GM19468 (cell line): ENCODE measurements around the gene PPIC.
"Not testable (repeated sequence)": the region's sequence is repeated elsewhere in the genome, so short reads cannot be mapped to it uniquely, and the experiment has no call there.

Source experiments
- ATAC-seq: cut with Tn5 transposase; IDR thresholded peaks from one replicate; pipeline ENCODE4 v1.9.1; 2021; ENCODE audit warnings: mild to moderate bottlenecking, moderate library complexity, moderate number of reproducible peaks; ENCODE audit not compliant: unreplicated experiment; ENCODE audit errors: extremely low read depth

The PPIC gene

DNA sequence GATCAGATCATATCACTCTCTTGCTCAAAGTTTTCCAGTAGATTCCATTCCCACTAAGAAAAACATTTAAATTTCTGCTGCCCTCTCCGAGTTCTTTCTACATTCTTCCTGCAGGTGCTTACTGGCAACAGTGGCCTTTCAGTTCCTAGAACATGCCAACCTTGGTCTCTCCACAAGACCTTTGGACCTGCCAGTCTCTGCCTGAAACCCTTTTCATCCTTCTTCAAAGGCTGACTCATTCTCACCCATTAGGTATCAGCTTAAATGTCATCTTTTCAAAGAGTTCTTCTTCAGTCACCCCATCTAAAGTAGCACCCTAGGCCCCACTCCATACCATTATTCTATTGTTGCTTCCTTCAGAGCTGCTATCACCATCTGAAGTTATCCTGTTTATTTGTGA, 21.8 kb downstream of the PPIC start:
- ATAC-seq: no peak

DNA sequence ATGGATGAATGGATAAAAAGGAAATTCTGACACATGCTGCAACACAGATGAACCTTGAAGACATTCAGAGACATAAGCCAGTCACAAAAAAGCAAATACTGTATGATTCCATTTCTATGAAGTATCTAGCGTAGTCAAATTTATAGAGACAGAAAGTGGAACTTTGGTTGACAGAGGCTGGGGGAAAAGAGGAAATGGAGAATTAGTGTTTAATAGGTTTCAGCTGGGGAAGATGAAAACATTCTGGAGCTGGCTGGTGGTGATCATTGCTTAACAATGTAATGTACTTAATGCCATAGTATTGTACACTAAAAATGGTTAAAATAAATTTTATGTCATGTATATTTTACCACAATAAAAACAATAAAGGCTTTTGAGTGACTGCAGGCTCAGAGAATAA, 24.2 kb downstream of the PPIC start:
- ATAC-seq: no peak

DNA sequence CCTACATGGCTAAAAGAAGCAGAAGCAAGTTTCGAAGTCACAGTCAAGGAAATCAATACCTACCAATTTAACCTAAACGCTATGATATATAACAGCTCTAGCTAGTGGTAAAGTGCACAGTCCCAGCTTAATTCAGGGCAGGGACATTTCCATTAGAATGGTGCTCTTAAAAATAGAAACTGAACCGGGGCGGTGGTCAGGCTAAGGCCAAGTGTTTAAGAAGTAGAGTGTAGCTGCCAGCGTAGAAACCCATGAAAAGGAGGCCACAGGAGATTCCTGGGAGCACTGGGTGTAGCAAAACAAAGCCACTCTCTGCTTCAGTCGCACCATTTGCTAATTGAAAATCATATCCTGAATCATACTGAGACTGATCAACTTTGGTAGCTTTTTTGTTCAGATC, 28.8 kb downstream of the PPIC start:
- no peak for ATAC-seq

DNA sequence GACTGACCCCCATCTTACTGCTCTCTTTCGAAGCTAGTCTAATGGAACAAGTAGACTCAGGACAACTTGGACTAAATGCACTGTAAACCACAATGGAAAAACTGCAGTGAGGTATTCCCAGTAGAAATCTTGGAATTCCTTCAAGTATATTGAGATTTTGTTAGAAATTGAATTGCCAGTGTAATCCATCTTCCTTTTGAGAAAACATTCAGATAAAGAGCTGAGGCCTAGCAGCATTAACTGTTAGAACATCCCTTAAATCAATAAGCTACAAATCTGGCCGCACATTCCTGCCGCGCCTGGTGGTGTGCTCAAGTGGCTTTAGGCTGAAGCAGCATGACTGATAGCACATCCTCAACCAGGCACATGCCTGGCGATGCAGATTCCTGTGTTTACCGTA, 29.3 kb downstream of the PPIC start:
- ATAC-seq: no peak

DNA sequence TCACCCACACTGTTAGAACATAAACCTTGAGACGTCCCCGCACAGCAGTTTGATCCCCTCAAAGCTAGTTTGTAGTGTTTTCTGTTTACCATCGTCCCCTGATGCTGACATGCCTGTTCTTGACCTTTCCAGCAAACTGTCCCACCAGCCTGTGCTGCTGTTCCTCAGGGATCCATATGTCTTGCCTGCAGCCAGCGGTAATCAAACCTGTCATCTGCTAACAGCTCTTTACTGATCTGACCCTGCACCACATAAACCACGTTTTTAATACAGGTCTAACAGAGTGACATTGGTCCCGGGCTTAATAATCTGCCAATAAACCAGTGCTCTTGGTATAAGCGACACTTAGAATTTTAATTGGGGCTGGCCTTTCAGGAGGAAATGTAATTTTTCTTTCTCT, 34.7 kb downstream of the PPIC start:
- no peak for ATAC-seq

DNA sequence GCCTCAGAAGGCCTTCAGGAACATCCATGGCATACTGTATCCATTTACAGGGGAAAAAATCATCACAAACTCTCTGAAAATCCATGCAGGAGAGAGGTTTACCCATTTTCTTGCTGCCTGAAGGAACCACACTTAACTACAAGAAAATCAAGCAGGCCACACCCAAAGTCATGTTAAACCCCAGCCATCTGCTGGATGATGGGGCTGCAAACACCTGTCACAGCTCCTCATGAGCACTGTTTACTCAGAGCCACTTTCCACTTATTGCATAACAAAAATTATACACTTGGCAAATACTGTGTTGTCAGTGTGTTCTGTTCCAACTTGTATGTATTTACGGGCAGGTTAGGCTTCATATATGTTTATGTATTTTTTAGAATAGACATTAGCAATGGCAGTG, 35.8 kb downstream of the PPIC start:
- ATAC-seq: no peak

DNA sequence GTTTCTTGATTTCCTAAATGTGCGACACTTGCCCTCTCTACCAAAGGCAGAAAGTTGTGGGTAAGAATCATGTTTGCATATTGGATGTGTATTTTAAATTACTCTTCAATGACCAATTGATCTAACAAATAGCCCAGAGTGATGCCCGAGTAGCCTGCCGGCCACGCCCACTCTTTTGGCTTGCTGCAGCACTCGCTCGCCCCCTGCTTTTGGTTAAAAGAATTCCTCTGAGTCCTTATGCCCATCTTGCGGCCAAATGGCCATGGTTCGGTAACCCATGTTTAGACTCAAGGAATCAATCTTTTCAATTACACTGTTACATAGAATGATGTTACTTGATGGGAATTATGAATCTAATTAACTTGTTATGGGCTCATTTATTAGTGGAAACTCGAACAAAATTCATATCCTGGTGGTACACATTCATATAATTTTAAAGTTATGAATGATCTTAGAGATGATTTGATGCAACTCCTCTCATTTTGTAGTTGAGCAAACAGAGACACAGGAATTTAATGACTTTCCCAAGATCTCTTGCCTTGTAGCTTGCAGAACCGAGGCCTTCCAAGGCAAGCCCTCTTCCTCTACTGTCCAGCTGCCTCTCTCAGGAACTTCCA, 36.5 kb downstream of the PPIC start:
- ATAC-seq: peak; percentile 79

DNA sequence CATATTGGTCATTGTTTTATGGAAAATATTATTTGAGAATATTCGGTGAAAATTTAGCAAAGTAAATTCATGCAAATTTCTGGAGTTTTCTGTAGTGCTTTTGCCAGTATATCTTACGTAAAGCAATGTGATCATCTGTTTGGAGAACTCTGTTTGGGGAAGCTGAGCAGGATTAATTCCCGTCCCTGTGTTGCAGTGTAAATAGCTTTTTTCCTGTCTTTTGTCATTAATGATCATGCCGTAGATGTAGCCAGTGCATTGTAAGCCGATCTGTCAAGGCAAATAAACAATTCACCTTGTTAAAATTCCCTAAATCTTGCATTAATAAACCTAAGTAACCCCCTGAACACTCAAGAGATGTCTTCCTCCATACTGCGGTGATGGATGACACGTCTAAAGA, 39.2 kb downstream of the PPIC start:
- no peak for ATAC-seq

DNA sequence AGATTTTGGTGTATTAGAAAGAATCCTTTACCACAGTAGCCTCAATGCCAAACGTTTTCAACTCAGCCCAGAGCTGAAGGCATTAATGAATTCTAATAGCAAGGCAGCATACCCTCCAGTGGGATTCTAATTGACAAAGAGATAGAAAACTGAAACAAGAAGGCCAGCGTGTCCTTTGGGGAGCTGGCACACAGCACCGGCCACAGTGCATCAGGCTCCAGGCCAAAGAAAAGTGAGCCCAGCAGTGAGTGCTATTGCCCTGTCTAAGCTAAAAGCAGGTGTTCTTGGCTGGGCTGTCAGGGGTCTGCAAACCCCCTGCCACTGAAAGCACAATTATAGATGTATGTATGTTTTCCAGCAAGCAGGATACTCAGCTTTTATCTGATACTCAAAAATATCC, 40.4 kb downstream of the PPIC start:
- no peak for ATAC-seq

DNA sequence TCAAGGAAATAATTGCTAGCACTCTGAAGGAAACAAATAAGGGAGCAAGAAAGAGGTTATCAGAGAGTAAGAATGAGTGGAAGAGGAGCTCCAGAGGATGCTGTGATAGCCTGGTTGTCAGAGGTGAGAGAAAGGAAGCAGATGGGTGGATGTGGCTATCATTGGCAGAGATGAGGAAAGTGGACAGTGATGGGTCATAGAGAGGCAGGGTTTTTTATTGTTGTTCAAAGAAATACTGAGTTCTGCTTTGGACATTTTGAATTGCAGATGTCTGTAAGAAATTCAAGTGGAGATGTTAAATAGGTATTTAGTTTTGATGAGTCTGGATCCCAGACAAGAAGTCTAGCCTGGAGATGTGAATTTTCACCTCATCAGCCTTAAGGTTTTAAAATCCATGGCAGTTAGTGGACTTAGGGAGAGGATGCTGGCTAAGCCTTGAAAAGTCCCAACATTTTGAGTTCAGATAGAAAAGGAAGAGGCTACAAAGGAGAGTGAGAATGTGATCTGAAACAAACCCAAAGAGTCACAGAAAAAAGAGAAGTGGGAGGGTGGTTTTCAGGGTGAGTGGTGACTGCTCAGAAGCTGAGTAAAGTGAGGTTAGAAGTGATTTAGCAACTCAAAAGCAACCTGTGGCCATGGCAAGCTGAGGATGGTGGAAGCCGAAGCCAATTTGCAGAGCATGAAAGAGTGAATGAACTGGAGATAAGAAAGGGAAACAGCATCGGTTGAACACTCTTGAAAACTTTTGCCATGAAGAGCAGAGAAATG, 50.4 kb downstream of the PPIC start:
- ATAC-seq: peak; percentile 87

DNA sequence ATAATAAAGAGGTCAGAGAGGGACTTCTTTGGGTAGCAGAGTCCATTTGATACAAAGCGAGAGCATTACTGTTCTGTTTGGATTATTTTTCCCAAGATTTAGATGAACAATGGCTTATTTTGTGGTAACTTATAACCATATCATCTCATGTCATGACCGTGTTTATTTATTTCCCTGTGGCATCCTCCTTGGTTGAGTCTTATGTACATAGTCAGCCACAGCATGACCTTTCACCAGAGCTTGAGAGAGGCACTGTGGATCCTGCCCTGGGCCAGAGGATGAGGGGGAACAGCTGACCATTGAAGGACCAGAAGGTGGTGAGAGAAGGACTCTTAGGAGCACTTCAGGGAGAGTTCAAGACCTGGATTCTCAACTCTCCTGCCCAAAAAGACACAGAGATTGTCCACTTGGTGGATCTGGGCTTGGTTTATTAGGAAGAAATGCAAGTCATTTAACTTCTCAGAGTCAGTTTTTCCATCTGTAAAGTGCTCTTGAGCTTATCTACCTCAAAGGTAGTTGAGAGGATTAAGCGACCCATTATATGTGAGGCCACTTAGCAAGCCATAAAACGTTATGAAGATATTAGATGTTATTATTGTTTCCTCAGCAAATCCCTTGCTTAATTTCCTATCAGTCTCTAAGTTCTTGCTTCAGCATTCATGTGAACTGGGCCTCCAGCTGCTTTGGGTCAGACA, 51.4 kb downstream of the PPIC start:
- no peak for ATAC-seq

DNA sequence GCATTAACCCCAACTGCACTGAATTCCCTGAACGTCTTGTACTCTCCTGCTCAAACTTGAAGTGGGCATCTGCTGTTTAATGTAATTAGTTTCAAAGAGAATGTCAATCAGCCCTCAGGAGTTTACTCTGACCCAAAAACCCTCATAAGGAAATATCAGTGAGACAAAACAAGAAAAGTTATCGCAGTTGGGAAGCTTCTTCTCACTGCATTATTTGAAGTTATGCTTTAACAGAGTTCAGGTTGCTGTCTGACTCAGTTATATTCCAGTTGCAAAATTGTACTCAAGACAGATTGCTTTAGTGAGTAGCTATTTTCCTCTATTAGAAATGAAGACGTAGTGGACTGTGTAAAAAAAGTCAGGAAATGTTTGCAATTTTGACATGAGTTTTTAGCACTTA, 52.1 kb downstream of the PPIC start:
- ATAC-seq: no peak

DNA sequence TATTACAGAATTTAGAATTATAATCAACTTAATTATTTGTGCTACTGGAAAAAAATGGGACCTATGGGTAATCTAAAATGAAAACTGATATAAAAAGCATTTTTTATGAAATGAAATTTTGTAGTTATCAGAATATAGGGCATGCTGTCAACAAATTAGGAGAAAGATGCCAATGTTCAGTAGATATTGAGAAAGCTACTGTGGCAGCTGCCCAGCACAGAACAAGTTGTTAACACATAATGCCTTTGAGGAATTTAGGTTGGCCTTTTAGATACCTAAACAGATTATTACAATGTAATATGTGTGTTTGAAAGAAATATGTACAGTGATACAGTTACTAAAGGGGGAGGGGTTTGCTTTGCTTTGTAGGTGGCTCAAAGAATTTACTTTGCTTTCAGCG, 54.1 kb downstream of the PPIC start:
- no peak for ATAC-seq

DNA sequence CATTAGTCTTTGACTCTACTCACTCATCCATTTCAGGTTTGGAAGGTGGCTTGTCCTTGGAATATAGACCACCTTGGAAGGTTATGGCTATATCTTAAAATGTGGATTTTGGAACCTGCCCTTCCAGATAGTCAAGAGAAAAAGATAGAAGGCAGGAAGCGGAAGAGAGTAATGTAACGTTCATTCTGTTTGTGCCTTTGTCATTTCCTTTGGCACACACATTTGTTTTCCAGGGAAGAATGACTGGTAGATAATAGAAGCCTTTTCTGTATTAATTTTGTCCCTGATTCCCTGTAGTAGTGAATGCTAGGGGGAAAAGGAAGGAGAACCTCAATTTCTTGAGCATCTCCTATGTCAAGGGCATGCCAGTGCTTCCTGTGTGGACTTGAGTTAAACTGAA, 54.7 kb downstream of the PPIC start:
- no peak for ATAC-seq

DNA sequence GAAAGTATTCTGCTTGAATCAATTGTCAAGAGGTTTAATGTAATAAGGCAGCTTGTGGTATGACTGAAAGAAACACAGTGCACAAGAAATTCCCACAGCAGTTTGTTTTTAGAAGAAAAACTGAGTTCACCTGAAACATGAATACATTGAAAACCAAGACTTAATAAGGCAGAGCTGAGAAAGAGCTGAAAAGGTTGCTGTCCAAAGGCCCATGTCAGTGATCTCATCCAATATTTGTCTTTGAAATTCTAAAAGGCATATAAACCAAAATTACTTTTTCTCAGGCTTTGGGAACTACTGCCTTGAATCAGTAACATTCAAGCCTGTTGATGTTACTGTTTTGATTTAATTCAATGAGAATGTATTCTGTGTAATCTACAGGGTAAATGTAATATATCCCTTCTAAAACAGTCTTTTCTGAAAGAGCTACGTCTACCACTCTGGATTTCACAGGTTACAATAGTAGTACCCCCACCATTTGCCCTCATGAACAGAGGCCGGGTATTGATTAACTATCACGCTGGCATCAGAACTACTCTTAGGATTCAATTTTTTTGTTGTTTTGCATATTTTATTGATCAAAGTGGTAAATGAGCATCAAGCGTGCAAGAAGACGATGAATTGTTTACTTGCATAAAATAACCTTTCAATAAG, 57.8 kb downstream of the PPIC start:
- ATAC-seq: no peak

DNA sequence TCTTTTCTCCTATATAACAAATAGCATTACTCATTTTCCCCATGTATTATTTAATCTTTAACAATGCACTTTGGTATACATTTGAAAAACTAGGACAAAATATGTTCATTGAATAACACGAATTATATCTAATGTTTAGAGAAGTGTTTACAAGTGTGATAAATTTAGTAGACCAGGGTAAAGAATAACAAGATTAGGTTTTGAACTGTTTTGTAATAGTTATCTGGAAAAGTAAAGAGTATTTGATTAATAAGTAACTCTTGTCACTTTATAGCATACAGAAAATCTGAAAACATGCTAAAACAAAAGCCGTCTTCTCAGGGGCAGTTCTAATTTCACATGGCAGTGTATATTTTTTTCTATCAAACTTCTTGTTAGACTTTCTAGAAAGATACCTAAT, 58.5 kb downstream of the PPIC start:
- no peak for ATAC-seq

DNA sequence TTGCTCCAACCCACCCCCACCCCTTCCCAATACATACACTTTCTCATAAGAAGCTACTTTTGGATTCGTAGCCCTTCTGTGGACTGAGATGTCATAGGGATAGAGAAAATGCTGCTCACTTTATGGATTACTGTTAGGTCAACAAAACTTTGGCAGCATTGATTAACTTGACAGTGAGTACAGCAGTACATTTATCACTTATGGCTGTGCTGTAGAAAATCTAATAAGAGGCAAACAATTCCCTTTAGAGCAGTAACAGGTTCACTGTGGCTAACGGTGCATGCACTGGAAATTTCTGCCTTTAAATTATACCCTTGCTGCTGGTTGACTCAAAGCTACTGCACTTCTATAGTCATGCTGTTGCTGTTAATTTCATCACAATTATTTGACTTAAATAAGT, 59.2 kb downstream of the PPIC start:
- ATAC-seq: no peak

DNA sequence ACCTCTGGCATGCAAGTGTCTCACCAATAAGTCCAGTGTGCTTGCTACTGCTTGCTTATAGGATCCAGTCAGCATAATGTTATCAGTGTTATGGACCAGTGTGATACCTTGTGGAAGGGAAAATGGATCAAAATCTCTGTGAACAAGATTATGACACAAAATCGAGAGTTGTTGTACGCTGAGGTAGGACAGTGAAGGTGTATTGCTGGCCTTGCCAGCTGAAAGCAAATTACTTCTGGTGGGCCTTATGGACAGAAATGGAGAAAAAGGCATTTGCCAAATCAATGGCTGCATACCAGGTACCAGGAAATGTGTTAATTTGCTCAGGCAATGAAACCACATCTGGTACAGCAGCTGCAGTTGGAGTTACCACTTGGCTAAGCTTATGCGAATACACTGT, 62.3 kb downstream of the PPIC start:
- not testable (repeated sequence) for ATAC-seq

DNA sequence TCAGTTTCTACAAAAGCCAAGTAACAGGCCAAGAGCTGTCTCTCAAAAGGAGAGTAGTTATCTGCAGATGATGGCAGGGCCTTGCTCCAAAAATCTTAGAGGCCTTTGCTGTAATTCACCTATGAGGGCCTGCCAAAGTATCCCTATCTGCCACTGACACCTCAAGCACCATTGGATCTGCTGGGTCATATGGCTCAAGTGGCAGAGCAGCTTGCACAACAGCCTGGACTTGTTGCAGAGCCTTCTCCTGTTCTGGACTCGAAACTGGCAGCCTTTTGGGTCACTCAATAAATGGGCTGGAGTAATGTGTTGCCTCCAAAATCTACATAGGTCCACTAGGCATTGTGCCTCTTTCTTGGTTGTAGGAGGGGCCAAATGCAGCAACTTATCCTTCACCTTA, 62.8 kb downstream of the PPIC start:
- not testable (repeated sequence) for ATAC-seq
